HepG2 (cell line): ENCODE data around the gene EFNA3. TPM values are rescaled to one million over a fixed set of nuclear protein-coding genes. Genes with fewer than 3 reads are reported as not detected.

Experiments used
- ATAC-seq: fragments of 200-7000 bp; cut with Tn5 transposase; 3 replicates; pipeline ENCODE4 v1.9.1; 2020; ENCODE audit warnings: mild to moderate bottlenecking, moderate library complexity
- BruUV-seq: library from RNA; stranded (reverse); fragments of 400-500 nt; replicated peaks from 2 replicates; lab custom pipeline; 2021; lab: Mats Ljungman, UMichigan
- CTCF ChIA-PET: fragments of 300-600 bp; formaldehyde crosslinking; extraction: SDS; loops from one replicate; lab custom pipeline; 2021; ENCODE audit warnings: low total read pairs, inconsistent platforms, low intra/inter-chr PET ratio; lab: Yijun Ruan, JAX
- POLR2A ChIA-PET: fragments of 350-600 bp; sonication (Branson Sonifier 250); formaldehyde crosslinking; loops from one replicate; lab custom pipeline; 2020; ENCODE audit warnings: antibody characterized with exemption, inconsistent platforms; lab: Yijun Ruan, JAX
- DNase-seq: peaks from one replicate; pipeline ENCODE4 v3.0.0-alpha.2; 2015; ENCODE audit warnings: low spot score
- FAIRE-seq: peaks from 3 replicates; lab custom pipeline; 2011; peaks lifted over from hg19 to GRCh38; lab: Jason Lieb, UNC
- H2AFZ ChIP-seq: one replicate; pipeline ENCODE4 v1.6.1; 2011; ENCODE audit warnings: low read length, inconsistent platforms
- H3K27ac ChIP-seq: fragments of 300-600 bp; 3 replicates; pipeline ENCODE4 v1.8.0; 2011; ENCODE audit warnings: mixed run types, mild to moderate bottlenecking, mixed read lengths, low read length, inconsistent platforms; ENCODE audit not compliant: insufficient read depth; ENCODE audit errors: extremely low read length
- H3K27me3 ChIP-seq, 2 experiments: fragments of 200-600 bp in 1 of 2; 2 replicates in 1 of 2; 3 replicates in 1 of 2; pipeline versions ENCODE4 v1.6.0 to v1.8.0; 2011; ENCODE audit warnings: low read length in 2 of 2, mild to moderate bottlenecking in 2 of 2, moderate library complexity in 2 of 2, inconsistent platforms in 1 of 2; ENCODE audit not compliant: insufficient read depth in 2 of 2, control insufficient read depth in 1 of 2
- H3K36me3 ChIP-seq, 2 experiments: fragments of 200-600 bp in 1 of 2; replicated peaks in 1 of 2; 2 replicates in 1 of 2; 3 replicates in 1 of 2; pipeline versions ENCODE4 v1.5.1 to v1.8.0; 2011; ENCODE audit warnings: low read length in 2 of 2, inconsistent platforms in 1 of 2; ENCODE audit not compliant: insufficient read depth in 2 of 2, control insufficient read depth in 1 of 2
- H3K4me1 ChIP-seq: 2 replicates; pipeline ENCODE4 v1.5.1; 2012; ENCODE audit warnings: low read length, inconsistent platforms; ENCODE audit not compliant: insufficient read depth
- H3K4me2 ChIP-seq: 2 replicates; pipeline ENCODE4 v1.6.0; 2011; ENCODE audit warnings: low read depth, low read length, inconsistent platforms
- H3K4me3 ChIP-seq, 3 experiments: fragments of 200-600 bp in 1 of 3; sonication (generic), shearing (Covaris generic) in 1 of 3; replicated peaks in 1 of 3; 2 replicates each; pipeline ENCODE4 v1.5.1; 2011 to 2016; ENCODE audit warnings: low read length in 3 of 3, inconsistent platforms in 2 of 3, low read depth in 2 of 3, mild to moderate bottlenecking in 2 of 3, control low read depth in 1 of 3, mixed read lengths in 1 of 3; ENCODE audit not compliant: insufficient read depth in 1 of 3
- H3K79me2 ChIP-seq: one replicate; pipeline ENCODE4 v1.6.1; 2011; ENCODE audit warnings: low read length, inconsistent platforms; ENCODE audit not compliant: insufficient read depth
- H3K9ac ChIP-seq: 2 replicates; pipeline ENCODE4 v1.6.0; 2011; ENCODE audit warnings: mild to moderate bottlenecking, low read depth, low read length, inconsistent platforms; ENCODE audit not compliant: insufficient read depth
- H3K9me3 ChIP-seq: 2 replicates; pipeline ENCODE4 v1.5.1; 2012; ENCODE audit warnings: mild to moderate bottlenecking, low read length
- H4K20me1 ChIP-seq: 2 replicates; pipeline ENCODE4 v1.6.0; 2011; ENCODE audit warnings: inconsistent platforms, mild to moderate bottlenecking, low read length, moderate library complexity; ENCODE audit not compliant: insufficient read depth
- CREB1 ChIP-seq, 2 experiments: fragments of 450-650 bp in 1 of 2; IDR thresholded peaks; 2 replicates each; pipeline ENCODE4 v1.6.1; 2016 to 2017; ENCODE audit warnings: control low read depth in 1 of 2, mild to moderate bottlenecking in 1 of 2, missing compliant biosample characterization in 1 of 2, missing genetic modification characterization in 1 of 2
- EZH2 ChIP-seq: conservative IDR thresholded peaks from 2 replicates; pipeline ENCODE4 v1.6.1; 2012; ENCODE audit warnings: mild to moderate bottlenecking, low read depth, low read length, moderate library complexity
- FOXO1 ChIP-seq: sonication (generic); formaldehyde crosslinking; IDR thresholded peaks from 2 replicates; pipeline ENCODE4 v1.4.0; 2020; ENCODE audit warnings: missing genetic modification reagents
- FOXP1 ChIP-seq, 2 experiments: fragments of 450-650 bp in 1 of 2; IDR thresholded peaks; 2 replicates each; pipeline ENCODE4 v1.6.1; 2017 to 2018; ENCODE audit warnings: antibody characterized with exemption in 1 of 2
- HES4 ChIP-seq: sonication (generic); formaldehyde crosslinking; IDR thresholded peaks from 2 replicates; pipeline ENCODE4 v1.9.0; 2021; ENCODE audit warnings: mild to moderate bottlenecking, missing genetic modification reagents, borderline replicate concordance
- MTF2 ChIP-seq: sonication (generic); formaldehyde crosslinking; IDR thresholded peaks from 2 replicates; pipeline ENCODE4 v1.5.0; 2020; ENCODE audit warnings: missing genetic modification reagents, borderline replicate concordance
- NR0B2 ChIP-seq: sonication (generic); formaldehyde crosslinking; IDR thresholded peaks from 2 replicates; pipeline ENCODE4 v1.4.0; 2020; ENCODE audit warnings: mild to moderate bottlenecking, missing genetic modification reagents
- NRL ChIP-seq: sonication (generic); formaldehyde crosslinking; IDR thresholded peaks from 2 replicates; pipeline ENCODE4 v1.5.0; 2020; ENCODE audit warnings: missing genetic modification reagents, mild to moderate bottlenecking, moderate library complexity, borderline replicate concordance
- POLR2G ChIP-seq: fragments of 200-400 bp; formaldehyde crosslinking; IDR thresholded peaks from 2 replicates; pipeline ENCODE4 v1.6.1; 2018; ENCODE audit warnings: mild to moderate bottlenecking, low read depth, low read length, moderate library complexity
- SALL1 ChIP-seq: sonication (generic); formaldehyde crosslinking; IDR thresholded peaks from 2 replicates; pipeline ENCODE4 v1.8.0; 2022; ENCODE audit warnings: mild to moderate bottlenecking, missing genetic modification reagents
- TIGD3 ChIP-seq: sonication (generic); formaldehyde crosslinking; IDR thresholded peaks from 2 replicates; pipeline ENCODE4 v1.5.1; 2020; ENCODE audit warnings: mild to moderate bottlenecking, missing genetic modification reagents, borderline replicate concordance
- ZFY ChIP-seq: sonication (generic); formaldehyde crosslinking; IDR thresholded peaks from 2 replicates; pipeline ENCODE4 v1.4.0; 2020; ENCODE audit warnings: missing genetic modification reagents
- ZMAT5 ChIP-seq: sonication (generic); formaldehyde crosslinking; IDR thresholded peaks from 2 replicates; pipeline ENCODE4 v1.5.0; 2020; ENCODE audit warnings: mild to moderate bottlenecking, low read depth, missing genetic modification reagents, borderline replicate concordance
- ZNF143 ChIP-seq: sonication (generic); formaldehyde crosslinking; IDR thresholded peaks from 2 replicates; pipeline ENCODE4 v1.4.0; 2020; ENCODE audit warnings: missing genetic modification reagents
- ZNF275 ChIP-seq: sonication (generic); formaldehyde crosslinking; IDR thresholded peaks from 2 replicates; pipeline ENCODE4 v1.8.0; 2022; ENCODE audit warnings: missing genetic modification reagents, mild to moderate bottlenecking, inconsistent platforms, borderline replicate concordance
- ZNF3 ChIP-seq: IDR thresholded peaks from 2 replicates; pipeline ENCODE4 v1.7.0; 2017; ENCODE audit warnings: inconsistent platforms
- ZNF431 ChIP-seq: sonication (generic); formaldehyde crosslinking; IDR thresholded peaks from 2 replicates; pipeline ENCODE4 v1.9.0; 2022; ENCODE audit warnings: missing genetic modification reagents, low read depth, mild to moderate bottlenecking, borderline replicate concordance
- ZNF704 ChIP-seq: sonication (generic); formaldehyde crosslinking; IDR thresholded peaks from 2 replicates; pipeline ENCODE4 v1.8.1; 2023; ENCODE audit warnings: mild to moderate bottlenecking, inconsistent platforms, moderate library complexity, missing genetic modification reagents, borderline replicate concordance
- ZNF724P ChIP-seq: sonication (generic); formaldehyde crosslinking; IDR thresholded peaks from 2 replicates; pipeline ENCODE4 v1.8.0; 2022; ENCODE audit warnings: missing genetic modification reagents, borderline replicate concordance
- WGBS: methylation state at CpG from one replicate; pipeline ENCODE4 v1.1.6; 2017; ENCODE audit warnings: low lambda C conversion rate; 5-methylcytosine and 5-hydroxymethylcytosine counted together
- in situ Hi-C: cut with HindIII; loops from 2 replicates; pipeline ENCODE4 v1.10.0; 2017; ENCODE audit warnings: low pct_unique_long_range_greater_than_20kb; ENCODE audit not compliant: extremely low pct_ligation_motif_present
- intact Hi-C: fragments of 100-400 bp; cut with micrococcal nuclease; formaldehyde crosslinking; loops from one replicate; pipeline ENCODE4 v1.10.0; 2022; ENCODE audit not compliant: unreplicated experiment
- polyA plus RNA-seq, 8 experiments: library from polyadenylated mRNA; depleted of rRNA in 3 of 8; stranded (reverse) in 7 of 8; unstranded in 1 of 8; fragments of >200 nt; fragmentation: Illumina TruSeq in 4 of 8; extraction: Trizol in 4 of 8; gene quantifications; 2 replicates each; pipeline versions ENCODE4 v1.2.1 to v1.2.3, GENCODE V29; 2011 to 2016; ENCODE audit warnings: low read depth in 4 of 8, missing spikeins in 1 of 8, mixed read lengths in 1 of 8; ENCODE audit not compliant: insufficient read depth in 1 of 8
- total RNA-seq, 5 experiments: library from RNA; depleted of rRNA; stranded (reverse); fragments of >200 nt; fragmentation: Illumina TruSeq; extraction: Trizol; gene quantifications; 2 replicates each; pipeline ENCODE4 v1.2.3, GENCODE V29; 2016; ENCODE audit warnings: low read depth in 1 of 5

The EFNA3 gene
- total and polyA plus RNA-seq, 2 of the 13 experiments (the other 11 are each of a cell fraction or from before 2014, with no cell fraction given), result 1.0 to 5.7 TPM

GRCh38 chr1:155082301-155083051 is 3.8 kb downstream of the EFNA3 start:
- Histone ChIP-seq H3K36me3 (no peaks in the 10 kb centered on the region), H3K27ac (no peak overlapping the region), H3K79me2 (no peaks in the 10 kb centered on the region), H3K9ac (no peak overlapping the region), H3K9me3 (no peaks in the 10 kb centered on the region), H3K4me3 (peak overlapping the region; percentile 22 to 70 (median 41); a peak in 5 of 6 replicates), H3K4me2 (peak overlapping the region; percentile 90), H2AFZ (no peak overlapping the region), H4K20me1 (peaks cover 4% of the 10 kb centered on the region; the same call in 1 of the 2 replicates), H3K27me3 (peaks cover 27 to 68% of the 10 kb centered on the region in 2 experiments), H3K4me1 (peaks cover 88% of the 10 kb centered on the region)
- no peak for FAIRE-seq
- ChIA-PET CTCF (interaction anchor here (1.4 kb wide), 1 partner anchor 81 kb away, joined by 4 read pairs; the partner anchor contains the start of gene ZBTB7B), POLR2A (no interaction called here)
- no peak for ATAC-seq
- intact Hi-C loops (loop anchor here (5.0 to 10.0 kb wide), 2 partner anchors 35 to 178 kb away; no protein-coding TSS in a partner anchor), in situ Hi-C loops (no loop called here)
- BruUV-seq, result no TSS peak
- WGBS, result 5% methylated on average over 30 of the region's 36 CpGs
- DNase-seq, result no peak
- TF ChIP-seq ZNF143 (CRISPR knock-in tag) (no peak), HES4 (CRISPR knock-in tag) (no peak), POLR2G (no peak), MTF2 (CRISPR knock-in tag) (peak; percentile 62), NRL (CRISPR knock-in tag) (no peak), ZNF3 (CRISPR knock-in tag) (no peak), FOXP1 (IDR thresholded peaks at IDR 0.05) (no peak), FOXP1 (CRISPR knock-in tag; IDR thresholded peaks at IDR 0.05) (no peak), NR0B2 (CRISPR knock-in tag) (no peak), ZNF275 (no peak), ZNF724P (CRISPR knock-in tag) (no peak), FOXO1 (no peak), TIGD3 (CRISPR knock-in tag) (no peak), ZMAT5 (CRISPR knock-in tag) (no peak), SALL1 (CRISPR knock-in tag) (0 out of 2 replicates have a peak, but pooled peaks have one; percentile 1), ZFY (no peak), ZNF704 (no peak), EZH2 (0 out of 2 replicates have a peak, but pooled peaks have one; percentile 38), ZNF431 (CRISPR knock-in tag) (no peak), CREB1 (IDR thresholded peaks at IDR 0.05) (no peak), CREB1 (CRISPR knock-in tag; IDR thresholded peaks at IDR 0.05) (no peak)
